Ureter (tissue), 1 donor: ENCODE data around the gene TCP10L. TPM values are rescaled to one million over a fixed set of nuclear protein-coding genes. Genes with fewer than 3 reads are reported as not detected.
"Not testable (repeated sequence)": the region's sequence is repeated elsewhere in the genome, so short reads cannot be mapped to it uniquely, and the experiment has no call there.

Source experiments
- DNase-seq: peaks from one replicate; pipeline ENCODE4 v3.0.0-alpha.2; 2020; ENCODE audit warnings: low spot score
- total RNA-seq: library from RNA; stranded (reverse); gene quantifications from one replicate; pipeline ENCODE4 v1.2.4, GENCODE V29; 2023
- donor health status: DM: yes; HTN: yes; CAD: no.

The TCP10L gene
- total RNA-seq, 1 donor from 2014 or later = 0.18 TPM

GRCh38 chr21:32558106-32558505 lies 27.2 kb downstream of the TCP10L start:
- DNase-seq = no peak

- DNase-seq = no peak
Measured at GRCh38 chr21:32554832-32555638, 30.3 kb downstream of the TCP10L start.

GRCh38 chr21:32549886-32550285 lies 35.4 kb downstream of the TCP10L start:
- no peak for DNase-seq

GRCh38 chr21:32549440-32549839 lies 35.9 kb downstream of the TCP10L start:
- no peak for DNase-seq

- no peak for DNase-seq
Measured at GRCh38 chr21:32548978-32549377, 36.3 kb downstream of the TCP10L start.

GRCh38 chr21:32547018-32547417 lies 38.3 kb downstream of the TCP10L start:
- DNase-seq = no peak

- DNase-seq = no peak
Measured at GRCh38 chr21:32545948-32546441, 39.3 kb downstream of the TCP10L start.

GRCh38 chr21:32544697-32545096 lies 40.6 kb downstream of the TCP10L start:
- no peak for DNase-seq

GRCh38 chr21:32543975-32544374 lies 41.3 kb downstream of the TCP10L start:
- no peak for DNase-seq

- not testable (repeated sequence) for DNase-seq
Measured at GRCh38 chr21:32543056-32543455, 42.3 kb downstream of the TCP10L start.

- DNase-seq = no peak
Measured at GRCh38 chr21:32539378-32539777, 45.9 kb downstream of the TCP10L start.

- DNase-seq = no peak
Measured at GRCh38 chr21:32538147-32538792, 47.1 kb downstream of the TCP10L start.

GRCh38 chr21:32537569-32537881 lies 47.8 kb downstream of the TCP10L start:
- no peak for DNase-seq

- DNase-seq = no peak
Measured at GRCh38 chr21:32535612-32536011, 49.7 kb downstream of the TCP10L start.

- no peak for DNase-seq
Measured at GRCh38 chr21:32534113-32534512, 51.2 kb downstream of the TCP10L start.

- no peak for DNase-seq
Measured at GRCh38 chr21:32533611-32534010, 51.7 kb downstream of the TCP10L start.

GRCh38 chr21:32533053-32533452 lies 52.3 kb downstream of the TCP10L start:
- DNase-seq = no peak

GRCh38 chr21:32532636-32533035 lies 52.7 kb downstream of the TCP10L start:
- DNase-seq = no peak

- not testable (repeated sequence) for DNase-seq
Measured at GRCh38 chr21:32531561-32531960, 53.8 kb downstream of the TCP10L start.

- DNase-seq = not testable (repeated sequence)
Measured at GRCh38 chr21:32530809-32531208, 54.5 kb downstream of the TCP10L start.

- DNase-seq = no peak
Measured at GRCh38 chr21:32529679-32530078, 55.6 kb downstream of the TCP10L start.

GRCh38 chr21:32525282-32525681 lies 60.0 kb downstream of the TCP10L start:
- DNase-seq = no peak

- DNase-seq = no peak
Measured at GRCh38 chr21:32523988-32524719, 61.2 kb downstream of the TCP10L start.
